GM23248 (cell line): ENCODE data around the gene POMT1. TPM values are rescaled to one million over a fixed set of nuclear protein-coding genes. Genes with fewer than 3 reads are reported as not detected.

Source experiments
- DNase-seq: peaks from one replicate; pipeline ENCODE4 v3.0.0-alpha.2; 2015
- H2AFZ ChIP-seq: fragments of 200-600 bp; sonication (generic); 2 replicates; pipeline ENCODE4 v1.6.1; 2016; ENCODE audit warnings: antibody characterized with exemption
- H3F3A ChIP-seq: fragments of 200-600 bp; sonication (generic); 2 replicates; pipeline ENCODE4 v1.6.1; 2016; ENCODE audit warnings: mild to moderate bottlenecking, antibody characterized with exemption, mixed run types; ENCODE audit not compliant: insufficient read depth
- H3K27ac ChIP-seq: fragments of 200-600 bp; sonication (generic); 2 replicates; pipeline ENCODE4 v1.5.1; 2016; ENCODE audit warnings: mild to moderate bottlenecking
- H3K27me3 ChIP-seq: fragments of 200-600 bp; sonication (generic); replicated peaks from 2 replicates; pipeline ENCODE4 v1.6.1; 2016; ENCODE audit warnings: mild to moderate bottlenecking; ENCODE audit not compliant: insufficient read depth
- H3K36me3 ChIP-seq: fragments of 200-600 bp; sonication (generic); 2 replicates; pipeline ENCODE4 v1.6.1; 2016; ENCODE audit warnings: low read depth, mild to moderate bottlenecking
- H3K4me1 ChIP-seq: fragments of 200-600 bp; sonication (generic); 2 replicates; pipeline ENCODE4 v1.6.1; 2016; ENCODE audit warnings: mild to moderate bottlenecking; ENCODE audit not compliant: insufficient read depth
- H3K4me2 ChIP-seq: fragments of 200-600 bp; sonication (generic); one replicate; pipeline ENCODE4 v1.6.1; 2016; ENCODE audit warnings: mild to moderate bottlenecking; ENCODE audit not compliant: unreplicated experiment
- H3K4me3 ChIP-seq: fragments of 200-600 bp; sonication (generic); 2 replicates; pipeline ENCODE4 v1.5.1; 2016; ENCODE audit warnings: mild to moderate bottlenecking
- H3K79me2 ChIP-seq: fragments of 200-600 bp; sonication (generic); 2 replicates; pipeline ENCODE4 v1.6.1; 2016; ENCODE audit warnings: mild to moderate bottlenecking; ENCODE audit not compliant: insufficient read depth
- H3K9ac ChIP-seq: fragments of 200-600 bp; sonication (generic); 2 replicates; pipeline ENCODE4 v1.6.1; 2016; ENCODE audit warnings: mild to moderate bottlenecking
- H3K9me2 ChIP-seq: fragments of 200-600 bp; sonication (generic); 2 replicates; pipeline ENCODE4 v1.6.1; 2016; ENCODE audit warnings: mixed run types, mild to moderate bottlenecking, moderate library complexity; ENCODE audit not compliant: insufficient read depth
- H3K9me3 ChIP-seq: fragments of 200-600 bp; sonication (generic); one replicate; pipeline ENCODE4 v1.6.1; 2017; ENCODE audit warnings: low read depth
- H4K20me1 ChIP-seq: fragments of 200-600 bp; sonication (generic); 2 replicates; pipeline ENCODE4 v1.6.0; 2016; ENCODE audit not compliant: insufficient read depth
- EZH2 ChIP-seq: fragments of 200-600 bp; sonication (generic); IDR thresholded peaks from 2 replicates; pipeline ENCODE4 v1.6.1; 2018; ENCODE audit warnings: antibody characterized with exemption, mild to moderate bottlenecking; ENCODE audit not compliant: insufficient read depth, poor library complexity, severe bottlenecking
- EZH2phosphoT487 ChIP-seq: fragments of 200-600 bp; sonication (generic); IDR thresholded peaks from 2 replicates; pipeline ENCODE4 v1.6.1; 2018; ENCODE audit warnings: antibody characterized with exemption, moderate library complexity, mild to moderate bottlenecking, low read depth; ENCODE audit not compliant: insufficient read depth
- WGBS, 2 experiments: methylation state at CpG; one replicate each; pipeline ENCODE4 v1.1.6; 2015 to 2017; ENCODE audit warnings: low lambda C conversion rate in 2 of 2, low coverage in 1 of 2; ENCODE audit errors: missing lambda C conversion rate in 2 of 2; 5-methylcytosine and 5-hydroxymethylcytosine counted together
- in situ Hi-C: fragments of 300-500 bp; cut with MboI; formaldehyde crosslinking; loops from 2 replicates; pipeline ENCODE4 v1.15.0; 2020
- polyA plus RNA-seq: library from polyadenylated mRNA; unstranded; fragments of >200 nt; fragmentation: Nextera tagmentation; extraction: Ambion mirVana; gene quantifications from 2 replicates; pipeline ENCODE4 v1.2.1, GENCODE V29; 2016
- total RNA-seq: library from RNA; depleted of rRNA; stranded (reverse); fragments of >200 nt; shearing (Covaris generic); gene quantifications from 2 replicates; pipeline ENCODE4 v1.2.3, GENCODE V29; 2014

POMT1 gene
- total and polyA plus RNA-seq, 2 experiments from 2014 or later, result 28.4 to 32.9 TPM

DNA sequence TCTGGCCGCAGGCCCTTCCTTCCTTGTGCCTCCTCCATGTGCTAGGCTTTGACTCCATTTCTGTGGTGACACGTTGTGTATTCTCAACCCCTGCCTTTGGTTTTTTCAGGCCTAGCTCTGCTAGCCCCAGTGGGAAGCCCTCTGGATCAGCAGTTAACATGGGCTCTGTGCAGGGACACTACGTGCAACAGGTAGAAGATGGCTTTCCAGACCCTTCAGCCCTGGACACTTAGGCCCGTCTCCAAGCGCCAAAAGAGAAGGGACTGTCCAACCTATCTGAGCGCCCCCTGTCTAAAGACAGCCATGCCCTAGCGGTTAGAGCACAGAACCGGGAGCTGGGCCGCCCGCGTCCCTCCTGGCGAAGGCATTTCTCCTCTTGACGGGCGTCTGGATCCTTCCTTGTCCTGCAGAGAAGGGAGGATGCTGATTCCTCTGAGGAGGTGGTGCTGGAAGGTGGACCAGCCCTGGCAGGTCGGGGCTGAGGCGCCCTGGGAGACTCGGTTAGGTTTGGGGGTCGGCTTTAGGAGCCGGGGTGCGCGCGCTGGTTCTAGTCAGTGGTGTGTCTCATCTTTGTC, 8.3 kb upstream of the POMT1 start:
- no peak for TF ChIP-seq EZH2phosphoT487
- no peak for TF ChIP-seq EZH2
- 91 to 94% methylated on average over 21 to 22 of the region's 22 CpGs for WGBS, 2 experiments
- H3K27me3 ChIP-seq, result no peaks in the 10 kb centered on the region
- no peak overlapping the region for H3K27ac ChIP-seq
- no peaks in the 10 kb centered on the region for H3K9me3 ChIP-seq
- peaks cover 15% of the 10 kb centered on the region for H3F3A ChIP-seq
- no peak overlapping the region for H3K4me3 ChIP-seq
- no peak for DNase-seq
- H2AFZ ChIP-seq, result no peak overlapping the region
- H3K36me3 ChIP-seq, result peaks cover 49% of the 10 kb centered on the region; the same call in 1 of the 2 replicates
- H4K20me1 ChIP-seq, result no peaks in the 10 kb centered on the region
- no peak overlapping the region for H3K4me2 ChIP-seq
- no peaks in the 10 kb centered on the region for H3K4me1 ChIP-seq
- H3K9ac ChIP-seq, result no peak overlapping the region
- no peaks in the 10 kb centered on the region for H3K9me2 ChIP-seq
- in situ Hi-C loops, result no loop called here
- 0 out of 2 replicates have a peak, but pooled peaks cover 4% of the 10 kb centered on the region for H3K79me2 ChIP-seq

GRCh38 chr9:131495785-131496184, 6.9 kb upstream of the POMT1 start:
- no peak overlapping the region for H3K4me2 ChIP-seq
- H3K27me3 ChIP-seq, result no peaks in the 10 kb centered on the region
- H3K9me3 ChIP-seq, result no peaks in the 10 kb centered on the region
- no peak for TF ChIP-seq EZH2
- no peak for TF ChIP-seq EZH2phosphoT487
- no peak overlapping the region for H3K4me3 ChIP-seq
- H2AFZ ChIP-seq, result no peak overlapping the region
- DNase-seq, result no peak
- no peak overlapping the region for H3K9ac ChIP-seq
- WGBS, 2 experiments, result 81 to 84% methylated on average over 21 to 22 of the region's 22 CpGs
- no peaks in the 10 kb centered on the region for H3K4me1 ChIP-seq
- H3F3A ChIP-seq, result peaks cover 29% of the 10 kb centered on the region
- no peaks in the 10 kb centered on the region for H3K9me2 ChIP-seq
- peaks cover 54% of the 10 kb centered on the region for H3K36me3 ChIP-seq
- in situ Hi-C loops, result no loop called here
- H4K20me1 ChIP-seq, result no peaks in the 10 kb centered on the region
- H3K27ac ChIP-seq, result no peak overlapping the region
- H3K79me2 ChIP-seq, result 0 out of 2 replicates have a peak, but pooled peaks cover 4% of the 10 kb centered on the region

DNA sequence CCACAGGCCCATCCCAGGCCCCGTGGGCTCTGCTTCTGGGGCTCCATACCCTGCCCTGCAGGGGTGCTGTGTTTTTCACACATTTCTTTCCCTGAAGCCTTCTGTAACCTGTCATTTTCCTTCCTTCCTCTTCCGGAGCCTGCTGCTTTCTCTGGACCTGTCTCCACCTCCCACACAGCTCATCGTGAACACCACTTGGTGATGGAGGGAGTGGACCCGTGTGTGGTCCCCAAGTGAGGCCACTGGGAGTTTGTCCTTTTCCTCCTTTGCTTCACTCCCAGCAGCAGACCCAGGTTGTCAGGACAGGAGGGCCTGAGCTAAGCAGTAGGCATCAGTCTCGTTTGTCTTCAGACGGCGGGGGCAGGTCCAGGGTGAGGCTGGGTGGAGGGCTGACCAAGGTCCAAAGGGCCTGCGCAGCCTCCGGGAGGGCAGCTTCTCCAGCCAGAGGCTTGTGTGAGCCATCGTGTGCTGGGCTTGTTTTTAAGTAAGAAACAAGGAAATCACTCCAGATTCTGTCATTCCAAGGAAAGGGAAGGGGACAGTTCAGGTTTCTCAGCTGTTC, 5.8 kb upstream of the POMT1 start:
- H3K27ac ChIP-seq, result no peak overlapping the region
- H3K4me3 ChIP-seq, result no peak overlapping the region
- no peak overlapping the region for H3K4me2 ChIP-seq
- no peak for DNase-seq
- TF ChIP-seq EZH2 (no peak), EZH2phosphoT487 (no peak)
- peaks cover 52% of the 10 kb centered on the region for H3K36me3 ChIP-seq
- 64% methylated on average over 10 of the region's 10 CpGs for WGBS, 2 experiments
- H3F3A ChIP-seq, result peaks cover 39% of the 10 kb centered on the region
- no peaks in the 10 kb centered on the region for H3K27me3 ChIP-seq
- no peaks in the 10 kb centered on the region for H3K9me2 ChIP-seq
- in situ Hi-C loops, result no loop called here
- H3K9ac ChIP-seq, result no peak overlapping the region
- H2AFZ ChIP-seq, result no peak overlapping the region
- H3K9me3 ChIP-seq, result no peaks in the 10 kb centered on the region
- H3K79me2 ChIP-seq, result 0 out of 2 replicates have a peak, but pooled peaks cover 4% of the 10 kb centered on the region
- no peaks in the 10 kb centered on the region for H4K20me1 ChIP-seq
- H3K4me1 ChIP-seq, result no peaks in the 10 kb centered on the region

DNA sequence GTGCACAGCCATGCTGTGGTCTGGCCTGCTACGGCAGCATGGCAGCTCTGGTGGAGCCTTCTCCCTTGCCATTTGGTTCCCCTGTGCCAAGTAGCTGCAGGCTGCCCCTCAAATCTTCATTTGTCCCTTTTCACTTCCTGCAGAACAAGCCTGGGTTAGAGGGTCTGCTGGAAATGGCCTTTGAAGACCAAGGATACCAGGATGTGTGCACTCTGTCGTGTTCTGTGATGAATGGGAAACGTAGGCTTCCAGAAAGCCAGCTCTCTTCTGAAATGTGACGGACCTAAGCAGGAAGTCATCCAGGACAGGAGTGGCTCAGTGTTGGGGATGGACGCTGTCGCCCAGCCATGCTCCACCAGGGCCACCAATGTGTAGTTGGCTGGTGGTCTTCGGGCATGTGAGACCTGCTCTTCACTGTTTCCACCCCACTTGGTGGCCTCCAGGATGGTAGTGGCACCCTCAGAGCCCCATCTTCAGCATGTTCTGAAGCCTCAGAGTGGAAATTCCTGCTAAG, 3.4 kb upstream of the POMT1 start:
- DNase-seq, result no peak
- WGBS, 2 experiments, result 81 to 83% methylated on average over 7 of the region's 7 CpGs
- no peak overlapping the region for H3K27ac ChIP-seq
- H3K9me2 ChIP-seq, result no peaks in the 10 kb centered on the region
- H2AFZ ChIP-seq, result no peak overlapping the region
- H3K9me3 ChIP-seq, result no peaks in the 10 kb centered on the region
- H3K79me2 ChIP-seq, result 0 out of 2 replicates have a peak, but pooled peaks cover 8% of the 10 kb centered on the region
- H4K20me1 ChIP-seq, result no peaks in the 10 kb centered on the region
- no peak overlapping the region for H3K9ac ChIP-seq
- no peak overlapping the region for H3K4me3 ChIP-seq
- in situ Hi-C loops, result no loop called here
- H3K36me3 ChIP-seq, result peaks cover 40% of the 10 kb centered on the region
- TF ChIP-seq EZH2phosphoT487, result no peak
- no peak for TF ChIP-seq EZH2
- H3K4me2 ChIP-seq, result no peak overlapping the region
- peaks cover 39% of the 10 kb centered on the region for H3F3A ChIP-seq
- H3K4me1 ChIP-seq, result peaks cover 7% of the 10 kb centered on the region; the same call in 1 of the 2 replicates
- H3K27me3 ChIP-seq, result no peaks in the 10 kb centered on the region
